Karpas-422 (cell line): ENCODE results near the gene C1orf226. TPM values are rescaled to one million over a fixed set of nuclear protein-coding genes. Genes with fewer than 3 reads are reported as not detected.

Source experiments
- DNase-seq: peaks from one replicate; pipeline ENCODE4 v3.0.0-alpha.2; 2015
- H2AFZ ChIP-seq: fragments of 200-600 bp; sonication (generic); 2 replicates; pipeline ENCODE4 v1.6.1; 2014; ENCODE audit warnings: antibody characterized with exemption, low read length, mixed read lengths
- H3K27ac ChIP-seq: fragments of 200-600 bp; sonication (generic); 2 replicates; pipeline ENCODE4 v1.5.1; 2014; ENCODE audit warnings: mild to moderate bottlenecking, low read length, moderate library complexity
- H3K27me3 ChIP-seq: fragments of 200-600 bp; sonication (generic); 2 replicates; pipeline ENCODE4 v1.6.1; 2014; ENCODE audit warnings: low read length, mixed read lengths
- H3K36me3 ChIP-seq: fragments of 200-600 bp; sonication (generic); 2 replicates; pipeline ENCODE4 v1.6.1; 2014; ENCODE audit warnings: low read length, mixed read lengths; ENCODE audit not compliant: insufficient read depth
- H3K4me1 ChIP-seq: fragments of 200-600 bp; sonication (generic); 2 replicates; pipeline ENCODE4 v1.6.1; 2014; ENCODE audit warnings: mild to moderate bottlenecking, low read length, mixed read lengths
- H3K4me2 ChIP-seq: fragments of 200-600 bp; sonication (generic); 2 replicates; pipeline ENCODE4 v1.6.1; 2014; ENCODE audit warnings: low read length, low read depth, mild to moderate bottlenecking; ENCODE audit not compliant: poor library complexity, severe bottlenecking
- H3K4me3 ChIP-seq: fragments of 200-600 bp; sonication (generic); 2 replicates; pipeline ENCODE4 v1.5.1; 2014; ENCODE audit warnings: mild to moderate bottlenecking, antibody characterized with exemption, low read length, mixed read lengths
- H3K79me2 ChIP-seq: fragments of 200-600 bp; sonication (generic); 2 replicates; pipeline ENCODE4 v1.6.1; 2014; ENCODE audit warnings: mild to moderate bottlenecking, low read length, mixed read lengths
- H3K9ac ChIP-seq: fragments of 200-600 bp; sonication (generic); 2 replicates; pipeline ENCODE4 v1.6.0; 2014; ENCODE audit warnings: low read length
- H3K9me2 ChIP-seq: fragments of 200-600 bp; sonication (generic), shearing (Covaris generic); replicated peaks from 2 replicates; pipeline ENCODE4 v1.6.0; 2014; ENCODE audit warnings: mild to moderate bottlenecking, low read length, moderate library complexity; ENCODE audit not compliant: insufficient read depth
- H3K9me3 ChIP-seq: fragments of 300-700, 200-600 bp; sonication (generic); 2 replicates; pipeline ENCODE4 v1.6.1; 2014; ENCODE audit warnings: low read length, mixed read lengths
- H4K20me1 ChIP-seq: fragments of 200-600 bp; sonication (generic); 2 replicates; pipeline ENCODE4 v1.6.1; 2014; ENCODE audit warnings: mild to moderate bottlenecking, antibody characterized with exemption, low read length, low read depth; ENCODE audit not compliant: insufficient read depth
- total RNA-seq: library from RNA; depleted of rRNA; stranded (reverse); fragments of >200 nt; shearing (Covaris generic); gene quantifications from 2 replicates; pipeline ENCODE4 v1.2.3, GENCODE V29; 2014; ENCODE audit warnings: low replicate concordance

The C1orf226 gene
- total RNA-seq, 1 experiment from 2014 or later: not detected

DNA sequence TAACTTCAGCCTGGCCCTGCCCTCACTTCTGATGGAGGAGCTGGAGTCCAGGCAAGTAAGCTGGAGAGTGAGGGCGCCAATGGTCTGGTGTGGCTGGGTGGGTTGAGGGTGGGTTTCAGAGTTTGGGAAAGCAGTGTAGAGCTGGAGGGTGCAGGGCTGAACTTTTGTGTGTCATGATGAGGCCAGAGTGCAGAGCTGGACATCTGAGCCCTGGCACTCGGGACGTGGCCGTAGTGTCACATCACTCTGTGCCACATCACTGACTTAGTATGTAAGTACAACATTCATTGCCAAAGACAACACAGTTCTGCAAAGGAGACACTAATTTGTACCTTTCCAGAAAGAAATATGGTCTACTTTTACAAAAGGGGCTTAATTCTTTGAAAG lies 20.7 kb upstream of the C1orf226 start:
- H3K79me2 ChIP-seq: no peaks in the 10 kb centered on the region

DNA sequence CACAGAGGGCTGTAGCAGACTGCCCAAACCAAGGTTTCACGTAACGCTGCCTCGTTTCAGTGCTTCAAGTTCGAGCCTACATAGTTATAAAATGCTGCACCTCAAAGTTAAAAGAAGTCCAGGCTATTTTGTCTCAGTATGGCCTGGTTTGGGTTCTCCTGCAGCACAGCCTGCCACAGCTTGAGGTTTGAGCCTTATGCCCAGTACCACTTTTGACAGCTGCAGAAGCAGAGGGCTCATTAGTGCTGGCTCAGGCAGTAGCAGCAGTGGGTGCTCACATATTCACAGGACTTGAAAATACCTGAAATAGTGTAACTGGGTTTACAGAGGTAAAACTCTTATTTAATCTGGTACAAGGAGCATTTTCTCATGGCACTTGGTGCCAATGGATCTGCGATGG lies 20.2 kb upstream of the C1orf226 start:
- no peaks in the 10 kb centered on the region for H3K36me3 ChIP-seq
- H3K9me3 ChIP-seq: no peaks in the 10 kb centered on the region
- no peak overlapping the region for H2AFZ ChIP-seq
- no peak overlapping the region for H3K9ac ChIP-seq
- no peaks in the 10 kb centered on the region for H3K79me2 ChIP-seq
- no peaks in the 10 kb centered on the region for H3K9me2 ChIP-seq
- H3K4me2 ChIP-seq: no peak overlapping the region
- H3K27ac ChIP-seq: no peak overlapping the region
- no peaks in the 10 kb centered on the region for H4K20me1 ChIP-seq
- no peak for DNase-seq
- no peak overlapping the region for H3K4me3 ChIP-seq
- no peaks in the 10 kb centered on the region for H3K27me3 ChIP-seq
- no peaks in the 10 kb centered on the region for H3K4me1 ChIP-seq

More for the DNA sequence above, 20.7 kb upstream of the C1orf226 start:
- Histone ChIP-seq H3K27ac (no peak overlapping the region), H3K4me2 (no peak overlapping the region), H3K36me3 (no peaks in the 10 kb centered on the region), H3K27me3 (no peaks in the 10 kb centered on the region), H3K9me2 (no peaks in the 10 kb centered on the region), H3K9ac (no peak overlapping the region), H3K4me1 (no peaks in the 10 kb centered on the region), H3K9me3 (no peaks in the 10 kb centered on the region), H3K4me3 (no peak overlapping the region), H2AFZ (no peak overlapping the region), H4K20me1 (no peaks in the 10 kb centered on the region)
- no peak for DNase-seq

DNA sequence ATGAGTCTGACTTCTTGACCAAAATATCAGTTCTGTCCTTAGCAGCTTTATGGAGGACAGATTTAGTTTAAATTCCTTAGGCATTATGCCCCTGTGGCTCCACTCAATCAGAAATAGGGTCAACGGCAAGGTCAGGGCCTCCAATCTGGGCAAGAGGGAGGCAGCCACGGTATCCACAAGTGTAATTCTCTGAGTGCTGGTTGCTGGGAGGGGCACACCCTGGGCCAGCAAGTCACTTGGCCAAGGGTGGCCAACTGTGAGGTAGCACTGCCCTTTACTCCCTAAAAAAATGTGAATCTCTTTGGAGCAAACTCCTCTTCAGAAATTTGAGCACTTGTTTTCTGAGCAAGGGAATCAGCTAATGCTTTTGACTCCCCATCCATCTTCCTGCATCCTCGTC lies 17.7 kb upstream of the C1orf226 start:
- H3K4me2 ChIP-seq: no peak overlapping the region
- no peaks in the 10 kb centered on the region for H3K9me2 ChIP-seq
- no peak for DNase-seq
- H3K79me2 ChIP-seq: no peaks in the 10 kb centered on the region
- H3K36me3 ChIP-seq: no peaks in the 10 kb centered on the region
- no peaks in the 10 kb centered on the region for H3K27me3 ChIP-seq
- no peak overlapping the region for H3K4me3 ChIP-seq
- no peak overlapping the region for H3K27ac ChIP-seq
- H3K4me1 ChIP-seq: no peaks in the 10 kb centered on the region
- no peak overlapping the region for H2AFZ ChIP-seq
- H3K9me3 ChIP-seq: no peaks in the 10 kb centered on the region
- no peaks in the 10 kb centered on the region for H4K20me1 ChIP-seq
- H3K9ac ChIP-seq: no peak overlapping the region

DNA sequence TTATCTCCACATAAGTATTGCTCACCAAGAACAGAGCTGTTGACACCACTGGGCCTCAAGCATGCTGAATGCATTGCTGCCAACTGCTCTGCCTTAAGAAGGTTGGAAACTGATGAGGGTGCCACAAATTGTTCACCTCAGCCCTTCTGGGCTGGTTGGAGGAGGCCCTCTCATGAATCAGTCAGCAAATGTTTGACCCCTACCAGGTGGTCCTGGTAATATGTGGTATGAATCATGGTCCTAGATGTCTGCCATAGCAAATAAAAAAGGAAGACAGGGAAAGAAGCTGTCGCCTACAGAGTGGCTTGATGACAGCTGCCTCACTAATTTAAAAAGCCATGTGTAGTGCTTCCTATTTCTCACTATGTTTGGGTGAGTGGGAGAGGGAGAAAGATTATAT lies 17.0 kb upstream of the C1orf226 start:
- no peaks in the 10 kb centered on the region for H3K9me2 ChIP-seq
- H3K79me2 ChIP-seq: no peaks in the 10 kb centered on the region
- no peaks in the 10 kb centered on the region for H3K36me3 ChIP-seq
- H3K9ac ChIP-seq: no peak overlapping the region
- H3K9me3 ChIP-seq: no peaks in the 10 kb centered on the region
- DNase-seq: no peak
- no peak overlapping the region for H3K27ac ChIP-seq
- H3K27me3 ChIP-seq: no peaks in the 10 kb centered on the region
- H4K20me1 ChIP-seq: no peaks in the 10 kb centered on the region
- H3K4me2 ChIP-seq: no peak overlapping the region
- no peaks in the 10 kb centered on the region for H3K4me1 ChIP-seq
- H3K4me3 ChIP-seq: no peak overlapping the region
- H2AFZ ChIP-seq: no peak overlapping the region

DNA sequence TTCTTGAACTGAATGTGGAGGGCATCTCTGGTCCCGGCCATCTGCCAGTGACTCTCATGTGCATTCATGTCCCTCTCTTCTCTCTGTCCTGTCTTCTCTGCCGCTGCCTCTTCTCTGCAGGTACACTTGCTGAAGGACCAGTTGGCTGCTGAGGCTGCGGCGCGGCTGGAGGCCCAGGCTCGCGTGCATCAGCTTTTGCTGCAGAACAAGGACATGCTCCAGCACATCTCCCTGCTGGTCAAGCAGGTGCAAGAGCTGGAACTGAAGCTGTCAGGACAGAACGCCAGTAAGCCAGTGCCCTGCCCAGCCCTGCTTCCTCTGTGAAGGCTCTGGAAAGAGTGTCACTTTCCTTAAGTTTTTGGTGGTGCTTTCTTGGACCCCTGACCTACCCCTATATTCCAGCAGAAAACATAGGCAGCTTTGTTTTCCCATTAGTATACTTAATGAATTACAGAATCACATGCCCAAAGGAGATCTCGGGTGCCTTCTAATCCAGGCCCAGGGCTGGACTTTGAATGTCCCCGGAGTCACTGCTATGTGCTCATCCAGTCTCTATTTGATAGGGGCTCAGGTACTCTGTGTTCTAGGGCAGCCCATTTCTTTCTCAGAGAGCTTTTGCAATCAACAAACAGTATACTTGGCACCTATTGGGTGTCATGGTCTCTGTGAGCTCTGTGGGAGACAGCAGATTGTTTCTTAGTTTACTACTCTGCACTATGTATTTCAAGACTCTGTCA lies 16.1 kb upstream of the C1orf226 start:
- Histone ChIP-seq H4K20me1 (no peaks in the 10 kb centered on the region), H2AFZ (no peak overlapping the region), H3K9ac (no peak overlapping the region), H3K9me2 (no peaks in the 10 kb centered on the region), H3K4me2 (no peak overlapping the region), H3K79me2 (no peaks in the 10 kb centered on the region), H3K9me3 (no peaks in the 10 kb centered on the region), H3K27ac (no peak overlapping the region), H3K4me3 (no peak overlapping the region), H3K36me3 (no peaks in the 10 kb centered on the region), H3K4me1 (no peaks in the 10 kb centered on the region), H3K27me3 (no peaks in the 10 kb centered on the region)
- DNase-seq: no peak

DNA sequence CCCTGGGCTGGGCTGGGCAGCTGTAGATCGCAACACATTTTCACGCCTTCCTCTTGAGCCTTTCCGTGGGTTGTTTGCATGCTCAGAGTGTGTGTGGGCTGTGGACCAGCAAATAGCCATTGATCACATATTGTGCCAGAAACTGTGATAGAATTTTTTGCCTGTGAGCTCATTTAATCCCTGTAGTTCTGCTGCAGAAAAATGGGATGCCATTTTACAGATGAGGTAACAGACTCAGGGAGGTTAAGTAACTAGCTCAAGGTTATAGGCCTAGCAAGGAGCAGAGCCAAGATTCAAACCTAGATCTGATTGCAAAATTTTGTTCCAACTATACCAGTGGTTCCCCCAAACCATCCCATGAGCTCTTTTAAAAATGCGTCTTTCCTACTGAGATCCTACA lies 15.4 kb upstream of the C1orf226 start:
- H3K4me1 ChIP-seq: no peaks in the 10 kb centered on the region
- no peak overlapping the region for H3K27ac ChIP-seq
- no peaks in the 10 kb centered on the region for H3K36me3 ChIP-seq
- no peaks in the 10 kb centered on the region for H3K9me2 ChIP-seq
- no peak overlapping the region for H3K4me3 ChIP-seq
- no peaks in the 10 kb centered on the region for H4K20me1 ChIP-seq
- H3K27me3 ChIP-seq: no peaks in the 10 kb centered on the region
- no peak for DNase-seq
- H3K9ac ChIP-seq: no peak overlapping the region
- no peaks in the 10 kb centered on the region for H3K9me3 ChIP-seq
- no peaks in the 10 kb centered on the region for H3K79me2 ChIP-seq
- H2AFZ ChIP-seq: no peak overlapping the region
- H3K4me2 ChIP-seq: no peak overlapping the region

DNA sequence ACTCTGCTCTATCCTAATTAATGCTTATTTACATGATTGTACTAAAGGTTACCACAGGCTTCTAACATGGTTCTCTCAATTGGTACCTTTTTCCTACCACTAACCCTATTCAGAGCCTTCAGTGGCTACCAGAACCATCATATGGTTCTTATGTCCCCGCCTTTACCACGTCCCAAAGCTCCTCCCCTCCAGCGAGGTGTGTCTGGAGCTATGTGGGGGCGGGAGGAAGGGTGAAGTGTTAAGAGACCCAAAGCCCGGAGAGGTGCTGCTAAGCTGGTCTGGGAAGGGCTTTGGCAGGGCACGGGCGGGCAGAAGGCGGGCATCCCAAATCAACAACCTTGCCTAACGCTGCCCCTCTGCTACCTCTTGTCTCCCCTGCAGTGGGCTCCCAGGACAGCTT lies 14.9 kb upstream of the C1orf226 start:
- Histone ChIP-seq H3K27ac (no peak overlapping the region), H3K9me2 (no peaks in the 10 kb centered on the region), H3K9ac (no peak overlapping the region), H4K20me1 (no peaks in the 10 kb centered on the region), H3K4me1 (peaks cover under 1% of the 10 kb centered on the region), H2AFZ (no peak overlapping the region), H3K27me3 (no peaks in the 10 kb centered on the region), H3K4me3 (no peak overlapping the region), H3K9me3 (no peaks in the 10 kb centered on the region), H3K4me2 (no peak overlapping the region), H3K36me3 (no peaks in the 10 kb centered on the region), H3K79me2 (no peaks in the 10 kb centered on the region)
- DNase-seq: no peak

DNA sequence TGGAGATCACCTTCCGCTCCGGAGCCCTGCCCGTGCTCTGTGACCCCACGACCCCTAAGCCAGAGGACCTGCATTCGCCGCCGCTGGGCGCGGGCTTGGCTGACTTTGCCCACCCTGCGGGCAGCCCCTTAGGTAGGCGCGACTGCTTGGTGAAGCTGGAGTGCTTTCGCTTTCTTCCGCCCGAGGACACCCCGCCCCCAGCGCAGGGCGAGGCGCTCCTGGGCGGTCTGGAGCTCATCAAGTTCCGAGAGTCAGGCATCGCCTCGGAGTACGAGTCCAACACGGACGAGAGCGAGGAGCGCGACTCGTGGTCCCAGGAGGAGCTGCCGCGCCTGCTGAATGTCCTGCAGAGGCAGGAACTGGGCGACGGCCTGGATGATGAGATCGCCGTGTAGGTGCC lies 14.5 kb upstream of the C1orf226 start:
- Histone ChIP-seq H3K4me1 (peaks cover 5% of the 10 kb centered on the region), H3K4me3 (no peak overlapping the region), H3K4me2 (no peak overlapping the region), H3K27ac (no peak overlapping the region), H3K9me3 (no peaks in the 10 kb centered on the region), H3K9me2 (no peaks in the 10 kb centered on the region), H3K27me3 (no peaks in the 10 kb centered on the region), H3K36me3 (no peaks in the 10 kb centered on the region), H3K9ac (no peak overlapping the region), H2AFZ (no peak overlapping the region), H3K79me2 (no peaks in the 10 kb centered on the region), H4K20me1 (no peaks in the 10 kb centered on the region)
- no peak for DNase-seq
